Activated CD4-positive, alpha-beta T cell treated with anti-CD3 and anti-CD28 coated beads, Interleukin-2, amount 10 ng/mL, durations not matched to agents 24 days and 14 days (primary cell): ENCODE measurements around the gene ENG. TPM values are rescaled to one million over a fixed set of nuclear protein-coding genes. Genes with fewer than 3 reads are reported as not detected.
A peak's percentile ranks its signal among the peaks of the same experiment; 100 is the strongest.

Source experiments
- DNase-seq: peaks from one replicate; pipeline ENCODE4 v3.0.0; 2022
- H3K27ac Mint-ChIP-seq: one replicate; pipeline ENCODE4 v1.8.0; 2022; ENCODE audit warnings: mild to moderate bottlenecking, mixed read lengths
- H3K27me3 Mint-ChIP-seq: one replicate; pipeline ENCODE4 v1.8.0; 2022; ENCODE audit warnings: mixed read lengths
- H3K36me3 Mint-ChIP-seq: one replicate; pipeline ENCODE4 v1.8.0; 2022; ENCODE audit warnings: low read depth, mild to moderate bottlenecking, mixed read lengths
- H3K4me1 Mint-ChIP-seq: one replicate; pipeline ENCODE4 v1.8.0; 2021; ENCODE audit warnings: mixed read lengths
- H3K4me3 Mint-ChIP-seq: one replicate; pipeline ENCODE4 v1.8.0; 2022; ENCODE audit warnings: mild to moderate bottlenecking, moderate library complexity, mixed read lengths
- H3K9me3 Mint-ChIP-seq: one replicate; pipeline ENCODE4 v1.8.0; 2021; ENCODE audit warnings: mixed read lengths
- intact Hi-C: fragments of 100-400 bp; cut with micrococcal nuclease; formaldehyde crosslinking; loops from one replicate; pipeline ENCODE4 v1.15.1; 2023
- total RNA-seq: library from RNA; stranded (reverse); gene quantifications from 2 replicates; pipeline ENCODE4 v1.2.3, GENCODE V29; 2022

Gene ENG
- total RNA-seq, 1 donor from 2014 or later, result 29.9 TPM

- peak within 1 kb of the TSS; percentile 99 for H3K4me3 Mint-ChIP-seq
- H3K27ac Mint-ChIP-seq, result peak within 1 kb of the TSS; percentile 97
- H3K36me3 Mint-ChIP-seq, result peaks cover 24% of the 10 kb centered on the region
- peaks cover 25% of the 10 kb centered on the region for H3K4me1 Mint-ChIP-seq
- no peaks in the 10 kb centered on the region for H3K27me3 Mint-ChIP-seq
- peak; percentile 94 for DNase-seq
- intact Hi-C loops, result loop anchor here (1.0 to 2.0 kb wide), 3 partner anchors 17 to 68 kb away; partner anchors contain the start of genes CDK9 and TOR2A
- H3K9me3 Mint-ChIP-seq, result no peaks in the 10 kb centered on the region
Observed at GRCh38 chr9:127802576-127803443, 51.6 kb downstream of the ENG start, which contains the start of gene FPGS. Gene FPGS (plus strand): TSS chr9:127802882. CDS start chr9:127802925, 43 bp downstream.

- Mint-ChIP-seq H3K36me3 (peaks cover 17% of the 10 kb centered on the region), H3K9me3 (no peaks in the 10 kb centered on the region), H3K4me3 (peak overlapping the region; percentile 99), H3K4me1 (peaks cover 31% of the 10 kb centered on the region), H3K27me3 (no peaks in the 10 kb centered on the region), H3K27ac (peak overlapping the region; percentile 73)
- intact Hi-C loops, result loop anchor here (1.0 to 2.0 kb wide), 3 partner anchors 16 to 67 kb away; partner anchors contain the start of genes CDK9 and TOR2A
- DNase-seq, result no peak
Observed at GRCh38 chr9:127801955-127802575, 52.4 kb downstream of the ENG start.

GRCh38 chr9:127796852-127797370, 57.5 kb downstream of the ENG start:
- Mint-ChIP-seq H3K9me3 (no peaks in the 10 kb centered on the region), H3K4me1 (peaks cover 28% of the 10 kb centered on the region), H3K27me3 (no peaks in the 10 kb centered on the region), H3K36me3 (peaks cover 14% of the 10 kb centered on the region), H3K4me3 (peak overlapping the region; percentile 70), H3K27ac (peak overlapping the region; percentile 88)
- intact Hi-C loops, result no loop called here
- no peak for DNase-seq

GRCh38 chr9:127796225-127796813, 58.1 kb downstream of the ENG start:
- peaks cover 25% of the 10 kb centered on the region for H3K4me1 Mint-ChIP-seq
- intact Hi-C loops, result no loop called here
- peak overlapping the region; percentile 88 for H3K27ac Mint-ChIP-seq
- H3K4me3 Mint-ChIP-seq, result peak overlapping the region; percentile 70
- no peaks in the 10 kb centered on the region for H3K9me3 Mint-ChIP-seq
- H3K36me3 Mint-ChIP-seq, result peaks cover 16% of the 10 kb centered on the region
- no peak for DNase-seq
- no peaks in the 10 kb centered on the region for H3K27me3 Mint-ChIP-seq

- DNase-seq, result no peak
- intact Hi-C loops, result no loop called here
- H3K9me3 Mint-ChIP-seq, result no peaks in the 10 kb centered on the region
- no peak overlapping the region for H3K27ac Mint-ChIP-seq
- H3K4me1 Mint-ChIP-seq, result peaks cover 24% of the 10 kb centered on the region
- H3K27me3 Mint-ChIP-seq, result no peaks in the 10 kb centered on the region
- H3K4me3 Mint-ChIP-seq, result no peak overlapping the region
- H3K36me3 Mint-ChIP-seq, result peaks cover 33% of the 10 kb centered on the region
Observed at GRCh38 chr9:127794001-127794791, 60.3 kb downstream of the ENG start.

GRCh38 chr9:127793093-127793708, 61.3 kb downstream of the ENG start:
- intact Hi-C loops, result no loop called here
- Mint-ChIP-seq H3K4me1 (peaks cover 33% of the 10 kb centered on the region), H3K27ac (no peak overlapping the region), H3K9me3 (no peaks in the 10 kb centered on the region), H3K27me3 (no peaks in the 10 kb centered on the region), H3K36me3 (peaks cover 42% of the 10 kb centered on the region), H3K4me3 (no peak overlapping the region)
- no peak for DNase-seq

GRCh38 chr9:127792417-127793031, 61.9 kb downstream of the ENG start:
- H3K4me1 Mint-ChIP-seq, result peaks cover 34% of the 10 kb centered on the region
- H3K27ac Mint-ChIP-seq, result peak overlapping the region; percentile 47
- no peaks in the 10 kb centered on the region for H3K9me3 Mint-ChIP-seq
- intact Hi-C loops, result no loop called here
- peaks cover 46% of the 10 kb centered on the region for H3K36me3 Mint-ChIP-seq
- no peak for DNase-seq
- no peak overlapping the region for H3K4me3 Mint-ChIP-seq
- H3K27me3 Mint-ChIP-seq, result no peaks in the 10 kb centered on the region

- Mint-ChIP-seq H3K36me3 (peaks cover 54% of the 10 kb centered on the region), H3K4me3 (no peak overlapping the region), H3K27ac (peak overlapping the region; percentile 29), H3K27me3 (no peaks in the 10 kb centered on the region), H3K4me1 (peaks cover 30% of the 10 kb centered on the region), H3K9me3 (no peaks in the 10 kb centered on the region)
- DNase-seq, result no peak
- intact Hi-C loops, result no loop called here
Observed at GRCh38 chr9:127791085-127791484, 63.4 kb downstream of the ENG start.

GRCh38 chr9:127790094-127790855, 64.2 kb downstream of the ENG start:
- H3K27me3 Mint-ChIP-seq, result no peaks in the 10 kb centered on the region
- intact Hi-C loops, result no loop called here
- H3K4me1 Mint-ChIP-seq, result peaks cover 28% of the 10 kb centered on the region
- no peak overlapping the region for H3K4me3 Mint-ChIP-seq
- H3K9me3 Mint-ChIP-seq, result no peaks in the 10 kb centered on the region
- DNase-seq, result no peak
- H3K27ac Mint-ChIP-seq, result peak overlapping the region; percentile 54
- H3K36me3 Mint-ChIP-seq, result peaks cover 54% of the 10 kb centered on the region

GRCh38 chr9:127789179-127789578, 65.3 kb downstream of the ENG start:
- no peak for DNase-seq
- H3K36me3 Mint-ChIP-seq, result peaks cover 54% of the 10 kb centered on the region
- peaks cover 35% of the 10 kb centered on the region for H3K4me1 Mint-ChIP-seq
- H3K27me3 Mint-ChIP-seq, result no peaks in the 10 kb centered on the region
- intact Hi-C loops, result loop anchor here (5.0 to 10.0 kb wide), 4 partner anchors 78 to 276 kb away; partner anchors contain the start of genes NAIF1, SLC25A25 and ST6GALNAC4
- no peaks in the 10 kb centered on the region for H3K9me3 Mint-ChIP-seq
- peak overlapping the region; percentile 76 for H3K27ac Mint-ChIP-seq
- no peak overlapping the region for H3K4me3 Mint-ChIP-seq

GRCh38 chr9:127788337-127789011, 66.0 kb downstream of the ENG start:
- DNase-seq, result peak; percentile 70
- Mint-ChIP-seq H3K27me3 (no peaks in the 10 kb centered on the region), H3K36me3 (peaks cover 54% of the 10 kb centered on the region), H3K4me1 (peaks cover 41% of the 10 kb centered on the region), H3K9me3 (no peaks in the 10 kb centered on the region), H3K4me3 (peak overlapping the region; percentile 55), H3K27ac (peak overlapping the region; percentile 76)
- intact Hi-C loops, result loop anchor here (5.0 to 10.0 kb wide), 4 partner anchors 79 to 276 kb away; partner anchors contain the start of genes NAIF1, SLC25A25 and ST6GALNAC4
